ENCODE data around the gene CCN2.

GRCh38 chr6:131936156-131936555 lies 15.0 kb downstream of the CCN2 start:
- TF ChIP-seq CTCF (IDR thresholded peaks at IDR 0.05) (no peak), POLR2A (IDR thresholded peaks at IDR 0.05) (no peak)
